CD4-positive, alpha-beta T cell treated with Interleukin-15 for 4 hours (primary cell): ENCODE measurements around the gene DAB2IP.

ENCODE experiments used
- DNase-seq: peaks from one replicate; pipeline ENCODE4 v3.0.0-alpha.2; 2020; ENCODE audit warnings: low spot score

The DAB2IP gene

GRCh38 chr9:121818016-121818661 is 166.7 kb downstream of the DAB2IP start:
- no peak for DNase-seq

DNA sequence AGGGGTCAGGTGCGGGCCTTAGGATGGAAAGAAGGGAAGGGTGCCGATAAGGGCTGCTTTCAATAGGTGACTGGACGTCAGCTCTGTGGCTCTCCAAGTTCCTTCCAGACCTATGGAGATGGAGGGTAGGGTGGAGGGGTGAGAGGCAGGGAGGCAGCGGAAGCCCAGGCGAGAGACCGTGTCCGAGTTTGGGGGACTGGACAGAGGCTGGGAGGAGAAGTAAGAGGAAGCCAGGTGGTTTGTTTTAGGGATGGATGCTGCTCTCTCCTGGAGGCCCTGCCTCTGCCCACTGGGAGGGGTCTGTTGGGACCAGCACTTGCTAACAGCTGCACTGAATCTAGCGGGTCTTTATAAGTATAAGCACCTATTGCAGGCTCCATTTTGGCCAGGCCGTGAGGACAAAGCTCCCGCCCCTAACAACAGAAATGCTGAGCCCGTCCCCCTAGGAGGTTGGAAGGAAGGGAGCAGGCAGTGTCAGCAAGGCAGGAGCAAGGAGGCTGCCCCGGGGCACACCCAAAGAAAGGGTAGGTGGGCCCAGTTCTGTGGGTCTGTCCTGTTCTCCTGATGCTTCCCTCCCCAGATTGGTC is 167.5 kb downstream of the DAB2IP start:
- DNase-seq, result no peak

DNA sequence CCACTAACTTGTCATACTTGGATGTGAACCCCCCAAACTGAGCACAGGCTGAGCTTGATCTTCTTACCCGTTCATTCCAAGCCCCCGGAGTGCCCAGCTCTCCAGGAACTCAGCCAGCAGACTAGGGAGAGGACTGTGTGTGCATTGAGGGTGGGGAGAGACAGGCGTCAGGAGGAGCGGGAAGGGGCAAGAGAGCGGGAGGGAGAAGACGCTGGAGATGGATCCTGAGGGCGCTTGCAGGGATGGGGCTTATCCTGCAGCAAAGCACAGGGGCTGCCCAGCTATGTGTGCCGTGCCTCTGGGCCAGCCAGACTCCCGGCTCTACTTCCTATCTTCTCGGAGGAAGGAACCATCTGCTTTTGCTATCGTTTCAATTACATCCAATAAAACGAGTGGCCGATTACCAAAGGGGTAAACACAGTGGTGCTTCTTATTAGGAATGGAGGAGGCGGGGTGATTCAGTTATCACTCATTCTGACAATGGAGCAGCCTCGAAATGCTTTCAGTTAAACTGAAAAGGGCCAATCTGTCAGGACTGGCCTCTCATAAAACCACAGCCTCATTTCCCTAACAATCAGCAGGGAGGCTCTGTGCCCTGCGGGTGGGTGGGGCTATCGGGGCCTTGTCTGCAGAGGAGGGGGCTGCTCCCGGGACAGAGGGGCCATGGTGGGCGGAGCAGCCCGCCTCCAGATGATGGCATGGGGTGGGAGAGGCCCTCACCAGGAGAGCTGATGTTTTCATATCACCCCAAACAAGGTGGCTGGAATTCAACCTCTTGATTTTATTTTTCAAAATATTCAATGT is 168.2 kb downstream of the DAB2IP start:
- no peak for DNase-seq

DNA sequence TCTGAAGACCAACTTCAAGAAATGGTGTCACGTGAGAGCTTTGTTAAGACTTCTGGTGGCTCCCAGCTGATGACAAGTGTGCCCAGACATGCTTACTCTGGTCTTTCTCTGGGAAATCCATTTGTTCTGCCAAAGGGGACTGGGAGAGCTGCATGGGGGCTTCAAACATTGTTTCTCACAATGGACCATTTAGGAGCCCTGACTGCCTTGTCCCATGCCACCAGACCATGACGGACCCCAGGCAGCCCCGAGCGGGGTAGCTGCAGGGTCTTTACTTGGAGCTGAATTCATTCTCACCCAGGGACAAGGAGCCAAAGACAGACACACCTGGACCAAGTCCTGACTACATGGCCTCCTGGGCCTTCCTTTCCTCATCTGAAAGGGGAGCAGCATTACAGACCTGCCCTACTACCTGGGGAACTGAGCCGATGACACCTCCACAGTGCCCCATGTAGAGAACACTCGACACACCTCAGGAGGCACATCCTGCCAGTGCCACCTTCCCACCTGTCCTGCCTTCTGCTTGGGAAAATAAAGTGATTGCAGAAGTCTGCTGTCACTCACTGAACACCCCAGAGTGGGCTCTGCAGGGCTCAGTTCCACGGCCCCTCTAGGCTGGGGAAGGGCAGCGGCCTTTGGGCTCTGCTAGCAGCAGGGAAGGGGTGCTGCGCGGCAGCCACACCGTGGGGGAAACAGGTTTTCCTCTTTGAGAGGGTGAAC is 169.0 kb downstream of the DAB2IP start:
- no peak for DNase-seq

- no peak for DNase-seq
Observed at GRCh38 chr9:121821326-121821725, 169.9 kb downstream of the DAB2IP start.

DNA sequence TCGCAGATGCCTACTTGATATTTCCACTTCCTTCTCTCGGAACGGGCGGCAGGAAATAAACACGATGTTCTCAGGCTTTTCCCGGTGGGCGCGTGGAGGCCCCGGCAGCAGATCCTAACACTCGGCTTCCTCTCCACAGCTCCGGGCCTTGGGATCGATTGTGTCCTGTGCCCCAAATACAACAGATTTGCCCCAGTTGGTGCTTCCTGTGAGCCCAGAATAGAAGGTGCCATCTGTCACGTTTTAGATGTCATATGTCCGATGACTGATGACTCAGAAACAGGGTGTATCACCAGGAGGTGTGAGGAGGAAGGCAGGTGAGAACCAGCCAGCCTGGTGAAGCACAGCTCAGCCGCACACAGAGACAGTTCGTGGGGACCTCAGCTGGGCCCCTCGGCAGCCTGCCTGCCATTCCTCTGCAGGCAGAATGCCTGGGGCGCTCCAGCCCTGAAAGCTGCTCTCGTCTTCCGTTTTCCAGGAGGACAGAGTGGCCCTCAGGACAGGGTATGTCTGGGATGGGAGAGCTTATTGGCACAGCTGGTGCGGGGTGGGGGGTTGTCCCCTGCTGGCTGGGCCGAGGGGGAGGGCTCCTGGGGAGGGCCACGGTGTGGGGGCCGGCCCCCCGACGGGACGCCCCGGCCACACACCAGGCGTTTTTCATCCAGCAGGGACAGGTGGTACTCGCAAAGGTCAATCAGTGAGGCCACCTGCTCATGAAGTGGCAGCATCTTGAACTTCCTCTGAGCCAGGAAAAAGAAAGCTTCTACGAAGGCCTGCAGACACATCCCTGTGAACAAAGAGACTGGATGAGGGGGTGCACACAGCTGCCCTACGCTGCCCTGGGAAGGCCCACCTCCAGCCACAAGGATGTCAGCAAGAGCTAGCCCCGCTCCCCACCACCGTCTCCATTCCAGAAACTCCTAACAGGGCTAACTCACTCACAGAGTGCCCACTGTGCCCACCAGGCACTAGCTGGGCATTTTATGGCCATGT is 171.0 kb downstream of the DAB2IP start:
- no peak for DNase-seq

DNA sequence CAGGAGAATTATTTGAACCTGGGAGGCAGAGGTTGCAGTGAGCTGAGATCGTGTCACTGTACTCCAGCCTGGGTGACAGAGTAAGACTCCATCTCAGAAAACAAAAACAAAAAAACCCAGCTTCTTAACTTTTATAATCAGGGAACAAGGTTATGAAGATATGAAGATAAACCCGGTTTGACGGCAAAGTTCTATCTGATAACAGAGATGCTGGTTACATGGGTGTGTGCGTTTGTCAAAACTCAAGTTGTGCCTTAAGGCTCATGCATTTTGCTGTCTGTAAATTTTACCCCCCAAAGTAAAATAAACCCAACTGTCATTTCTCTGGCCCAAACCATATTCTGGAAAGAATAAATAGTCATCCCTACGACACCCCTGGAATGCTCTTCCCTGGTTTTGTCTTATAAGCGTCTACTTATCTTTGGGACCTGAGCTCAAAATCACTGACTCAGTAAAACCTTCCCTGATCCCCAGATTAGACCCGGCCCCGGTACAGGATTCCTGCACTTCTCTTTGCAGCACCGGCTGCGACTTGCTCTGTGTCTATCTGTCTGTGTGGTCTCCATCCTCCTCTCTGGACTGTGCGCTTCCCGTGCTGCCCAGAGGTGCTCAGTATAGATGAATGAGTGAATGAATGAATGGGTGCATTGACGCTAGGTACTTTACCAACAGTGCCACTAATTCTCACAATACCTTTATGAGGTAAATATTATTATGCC is 172.2 kb downstream of the DAB2IP start:
- DNase-seq, result no peak

GRCh38 chr9:121824651-121825030 is 173.2 kb downstream of the DAB2IP start:
- DNase-seq, result no peak

DNA sequence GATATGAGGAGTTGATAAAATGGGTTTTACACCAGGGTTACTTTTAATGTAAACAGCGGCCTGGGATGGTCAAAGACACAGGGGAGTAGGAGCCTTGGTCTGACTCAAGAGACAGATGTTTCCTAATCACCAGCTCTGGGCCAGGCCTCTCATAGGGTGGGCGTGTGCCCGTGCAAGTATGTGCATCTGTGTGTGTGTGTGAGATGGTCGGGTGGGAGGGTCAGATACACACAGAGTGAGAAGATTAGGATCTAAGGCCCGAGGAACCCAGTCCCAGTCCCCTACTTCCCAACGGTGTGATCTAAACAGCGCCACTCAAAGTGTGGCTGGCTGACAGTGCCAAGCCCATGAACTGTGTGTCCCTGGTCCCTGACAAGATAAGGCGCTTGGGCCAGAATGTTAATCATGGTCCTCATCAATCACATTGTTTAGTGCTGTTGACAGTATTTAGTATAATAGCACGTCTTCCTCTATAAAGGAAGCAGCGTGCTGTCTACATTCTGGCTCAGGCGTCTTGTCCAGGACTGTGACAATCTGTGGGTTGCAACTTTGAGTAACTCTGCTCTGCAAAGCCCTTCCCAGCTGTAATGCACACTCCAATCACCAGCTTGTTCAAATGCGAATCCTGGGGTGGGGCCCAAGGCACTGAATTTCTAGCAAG is 173.7 kb downstream of the DAB2IP start:
- DNase-seq, result no peak

DNA sequence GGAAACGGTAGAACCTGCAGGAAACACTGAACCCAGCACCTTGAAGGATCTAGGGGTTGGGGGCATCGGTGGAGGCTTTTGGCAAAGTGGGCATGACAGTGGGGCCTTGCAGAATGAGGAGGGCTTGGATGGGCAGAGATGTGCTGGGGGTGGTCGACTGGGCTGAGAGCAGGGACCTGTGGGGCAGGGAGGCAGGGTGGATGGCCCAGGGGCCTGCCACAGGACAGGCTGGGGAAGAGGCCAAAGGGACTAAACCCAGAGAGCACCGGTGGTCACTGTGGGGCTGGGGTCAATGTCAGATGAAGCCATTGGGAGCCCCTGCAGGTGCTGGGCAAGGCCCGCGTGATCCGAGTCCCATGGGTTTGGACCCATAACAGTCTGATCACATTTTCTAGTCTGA is 175.3 kb downstream of the DAB2IP start:
- DNase-seq, result no peak

DNA sequence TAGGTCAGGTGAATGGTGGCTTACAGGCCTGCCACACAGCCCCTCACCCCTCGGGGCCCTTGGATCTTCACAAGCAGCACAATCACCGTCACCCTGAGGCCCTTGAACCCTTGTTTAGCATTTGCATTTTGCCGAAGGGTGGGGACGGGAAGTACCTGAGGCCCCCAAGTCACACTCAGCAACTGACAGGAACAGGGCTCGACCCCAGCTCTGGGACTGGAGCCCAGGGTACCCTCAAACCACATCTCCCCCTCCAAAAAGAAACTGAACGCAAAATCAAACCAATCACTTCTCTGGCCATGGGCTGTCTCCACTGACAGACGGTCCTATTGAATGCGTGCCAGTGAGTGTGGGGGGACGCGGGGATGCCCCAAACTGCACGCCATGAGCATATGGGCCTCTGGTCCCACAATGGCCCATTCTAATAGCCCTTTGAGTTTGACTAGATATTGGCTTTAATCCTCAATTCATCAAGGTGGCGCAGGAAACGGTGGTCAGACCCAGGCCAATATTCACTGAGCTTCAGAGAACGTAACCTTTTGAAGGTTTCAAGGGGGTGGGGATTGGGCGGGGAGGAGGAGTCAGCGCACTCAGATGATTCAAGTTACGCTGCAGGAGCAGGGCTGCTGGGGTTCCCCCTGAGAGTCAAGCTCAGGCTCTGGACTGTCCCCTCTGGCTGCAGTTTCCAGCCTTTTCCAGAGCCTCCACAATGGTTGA is 176.0 kb downstream of the DAB2IP start:
- no peak for DNase-seq

- no peak for DNase-seq
Observed at GRCh38 chr9:121830441-121831140, 179.2 kb downstream of the DAB2IP start.

- no peak for DNase-seq
Observed at GRCh38 chr9:121831869-121832268, 180.4 kb downstream of the DAB2IP start.

DNA sequence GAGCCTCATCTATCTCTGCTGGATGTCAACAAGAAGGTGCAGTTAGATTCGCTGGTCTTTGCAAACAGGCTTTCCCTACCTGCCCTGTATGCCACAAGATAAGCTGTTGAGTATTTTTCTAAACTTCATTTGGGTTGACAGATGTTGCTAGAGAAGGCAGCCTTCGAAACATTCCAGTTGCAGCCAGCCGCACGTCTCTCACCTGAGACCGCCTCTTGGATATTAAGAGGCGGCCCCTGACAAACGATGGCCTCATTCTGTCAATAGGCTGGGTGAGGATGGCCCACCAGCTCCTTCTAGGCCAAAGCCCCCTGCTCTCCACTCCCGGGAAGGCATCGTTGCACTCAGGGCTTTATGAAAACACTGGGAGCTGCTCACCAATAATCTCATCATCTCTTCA is 181.6 kb downstream of the DAB2IP start:
- no peak for DNase-seq
